Spleen (tissue), 11 donors: ENCODE results near the gene ZNF655. TPM values are rescaled to one million over a fixed set of nuclear protein-coding genes. Genes with fewer than 3 reads are reported as not detected.
A peak's percentile ranks its signal among the peaks of the same experiment; 100 is the strongest.

Source experiments
- DNase-seq: peaks from one replicate; pipeline ENCODE4 v3.0.0-alpha.2; 2020
- H3K27ac ChIP-seq, 8 donors: fragments of 200-600 bp; sonication (generic) in 7 of 8; 1 replicate in 4 of 8; 2 replicates in 4 of 8; pipeline versions ENCODE4 v1.5.0 to v1.8.0; 2016 to 2021; ENCODE audit warnings: inconsistent platforms in 4 of 8, mild to moderate bottlenecking in 4 of 8, moderate library complexity in 1 of 8
- H3K27me3 ChIP-seq, 7 donors: fragments of 200-600 bp; sonication (generic) in 6 of 7; replicated peaks in 1 of 7; 1 replicate in 4 of 7; 2 replicates in 3 of 7; pipeline versions ENCODE4 v1.5.0 to v1.8.0; 2016 to 2021; ENCODE audit warnings: inconsistent platforms in 3 of 7, mild to moderate bottlenecking in 1 of 7
- H3K36me3 ChIP-seq, 6 donors: fragments of 200-600 bp; sonication (generic) in 5 of 6; 1 replicate in 4 of 6; 2 replicates in 2 of 6; pipeline versions ENCODE4 v1.5.0 to v1.8.0; 2016 to 2021; ENCODE audit warnings: inconsistent platforms in 2 of 6
- H3K4me1 ChIP-seq, 6 donors: fragments of 200-600 bp; sonication (generic) in 5 of 6; 1 replicate in 3 of 6; 2 replicates in 3 of 6; pipeline versions ENCODE4 v1.5.0 to v1.8.0; 2016 to 2021; ENCODE audit warnings: inconsistent platforms in 3 of 6
- H3K4me3 ChIP-seq, 8 donors: fragments of 200-600 bp; sonication (generic) in 7 of 8; 1 replicate in 4 of 8; 2 replicates in 4 of 8; pipeline versions ENCODE4 v1.5.0 to v1.8.0; 2016 to 2021; ENCODE audit warnings: inconsistent platforms in 4 of 8, mild to moderate bottlenecking in 4 of 8, moderate library complexity in 2 of 8
- H3K9me3 ChIP-seq, 8 donors: fragments of 200-600 bp; sonication (generic) in 7 of 8; 1 replicate in 4 of 8; 2 replicates in 4 of 8; pipeline versions ENCODE4 v1.5.0 to v1.8.0; 2016 to 2021; ENCODE audit warnings: inconsistent platforms in 4 of 8
- POLR2A ChIP-seq, 3 donors: fragments of 450-650 bp; IDR thresholded peaks; one replicate each; pipeline ENCODE4 v1.5.1; 2017; ENCODE audit warnings: antibody characterized with exemption in 3 of 3, mild to moderate bottlenecking in 1 of 3
- POLR2AphosphoS5 ChIP-seq, 3 donors: sonication (generic); formaldehyde crosslinking; IDR thresholded peaks; one replicate each; pipeline ENCODE4 v1.5.1; 2017; ENCODE audit warnings: antibody characterized with exemption in 3 of 3
- WGBS, 5 donors: extraction: QIAGEN DNeasy Blood & Tissue Kit in 3 of 5; methylation state at CpG; one replicate each; pipeline versions ENCODE4 v1.1.5 to v1.1.7; 2013 to 2018; 5-methylcytosine and 5-hydroxymethylcytosine counted together
- intact Hi-C: fragments of 100-400 bp; cut with DNase I; formaldehyde crosslinking; loops from one replicate; pipeline ENCODE4 v1.15.0; 2023; ENCODE audit warnings: low total_unique reads
- polyA plus RNA-seq, 3 donors: library from polyadenylated mRNA; stranded (reverse); fragments of 200-250 nt; gene quantifications; one replicate each; pipeline ENCODE4 v1.2.1, GENCODE V29; 2013
- total RNA-seq, 7 donors: library from RNA; depleted of rRNA in 3 of 7; stranded (reverse); fragments of >200 nt in 3 of 7; fragmentation: NEBNext Ultra II Directional in 4 of 7; extraction: Animal tissue kit (Norgen Biotek cat#: 25700) in 4 of 7; gene quantifications; one replicate each; pipeline versions ENCODE4 v1.1.0 to v1.2.1, GENCODE V29; 2016 to 2021
- TF ChIP-seq, protein P1 (sequence below), 11 experiments: fragments of 200-600 bp in 7 of 11; fragments of 450-650 bp in 4 of 11; sonication (generic) in 4 of 11; IDR thresholded peaks in 8 of 11; conservative IDR thresholded peaks in 3 of 11; 1 replicate in 7 of 11; 2 replicates in 4 of 11; pipeline versions ENCODE4 v1.4.0 to v1.8.0; 2016 to 2021; ENCODE audit warnings: antibody characterized with exemption in 11 of 11, inconsistent platforms in 4 of 11, mild to moderate bottlenecking in 1 of 11
- donor health status: healthy with polysubstance abuse.
- donor health status: DM: no; HTN: no; CAD: no; lungs with moderate emphysema.
- donor health status: DM: no; HTN: no; CAD: no.
- donor health status: Bipolar disorder and iron deficiency.
- donor health status: healthy.
- donor health status: DM: no; HTN: no; CAD: no.
- donor health status: DM: yes; HTN: yes; CAD: no.

ZNF655 gene
- total and polyA plus RNA-seq, 10 donors: 34.5 to 176 (median 86.6) TPM

DNA sequence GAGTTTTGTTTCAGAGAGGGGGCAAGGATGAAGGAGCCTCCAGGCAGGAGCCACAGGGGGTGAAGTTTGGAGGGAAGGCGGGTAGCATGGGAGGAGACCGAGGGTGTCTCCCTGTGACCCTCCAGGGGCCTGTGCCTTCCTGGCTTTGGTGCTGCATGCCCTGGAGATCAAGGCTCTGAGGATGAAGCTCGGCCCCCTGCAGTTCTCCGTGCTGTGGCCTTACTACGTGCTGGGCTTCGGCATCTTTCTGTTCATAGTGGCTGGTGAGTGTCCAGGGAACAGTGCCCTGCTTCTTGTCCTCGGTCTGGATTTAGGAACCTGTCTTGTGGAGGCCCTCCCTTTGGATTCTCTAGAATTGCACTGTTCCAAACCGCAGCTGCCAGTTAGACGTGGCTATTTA lies 49.1 kb downstream of the ZNF655 start:
- DNase-seq: no peak
- TF ChIP-seq POLR2A (IDR thresholded peaks at IDR 0.05): no peak
- TF ChIP-seq, protein P1, sequence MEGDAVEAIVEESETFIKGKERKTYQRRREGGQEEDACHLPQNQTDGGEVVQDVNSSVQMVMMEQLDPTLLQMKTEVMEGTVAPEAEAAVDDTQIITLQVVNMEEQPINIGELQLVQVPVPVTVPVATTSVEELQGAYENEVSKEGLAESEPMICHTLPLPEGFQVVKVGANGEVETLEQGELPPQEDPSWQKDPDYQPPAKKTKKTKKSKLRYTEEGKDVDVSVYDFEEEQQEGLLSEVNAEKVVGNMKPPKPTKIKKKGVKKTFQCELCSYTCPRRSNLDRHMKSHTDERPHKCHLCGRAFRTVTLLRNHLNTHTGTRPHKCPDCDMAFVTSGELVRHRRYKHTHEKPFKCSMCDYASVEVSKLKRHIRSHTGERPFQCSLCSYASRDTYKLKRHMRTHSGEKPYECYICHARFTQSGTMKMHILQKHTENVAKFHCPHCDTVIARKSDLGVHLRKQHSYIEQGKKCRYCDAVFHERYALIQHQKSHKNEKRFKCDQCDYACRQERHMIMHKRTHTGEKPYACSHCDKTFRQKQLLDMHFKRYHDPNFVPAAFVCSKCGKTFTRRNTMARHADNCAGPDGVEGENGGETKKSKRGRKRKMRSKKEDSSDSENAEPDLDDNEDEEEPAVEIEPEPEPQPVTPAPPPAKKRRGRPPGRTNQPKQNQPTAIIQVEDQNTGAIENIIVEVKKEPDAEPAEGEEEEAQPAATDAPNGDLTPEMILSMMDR (IDR thresholded peaks at IDR 0.05 in 8 of 11, conservative IDR thresholded peaks at IDR 0.05 in 3 of 11): no peak
- no peak for TF ChIP-seq POLR2AphosphoS5 (IDR thresholded peaks at IDR 0.05)
- WGBS, 5 donors: 71 to 85% (median 82%) methylated on average over 8 to 9 of the region's 9 CpGs
- no peaks in the 10 kb centered on the region for H3K9me3 ChIP-seq
- intact Hi-C loops: no loop called here
- no peak overlapping the region for H3K27ac ChIP-seq
- no peaks in the 10 kb centered on the region for H3K27me3 ChIP-seq
- H3K4me3 ChIP-seq: no peak overlapping the region
- no peaks in the 10 kb centered on the region for H3K36me3 ChIP-seq
- no peaks in the 10 kb centered on the region for H3K4me1 ChIP-seq

DNA sequence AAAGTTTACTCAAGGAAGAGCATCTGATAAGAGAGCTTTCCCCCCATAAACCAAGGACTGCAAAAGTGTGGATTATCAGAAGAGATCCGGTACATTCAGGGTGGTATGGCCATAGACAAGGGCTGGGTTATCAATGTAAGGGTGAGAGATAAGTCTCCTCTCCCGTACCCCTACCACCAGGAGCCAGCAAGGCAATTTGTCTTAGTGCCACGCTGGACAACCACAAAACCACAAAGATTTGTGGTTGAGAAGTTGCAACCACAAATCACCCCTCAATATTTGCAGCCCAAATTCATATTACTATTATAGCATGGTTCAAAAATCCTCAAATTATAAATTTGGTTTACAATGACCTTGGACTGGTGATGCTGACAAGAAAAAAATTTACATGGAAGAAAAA lies 56.1 kb downstream of the ZNF655 start:
- no peaks in the 10 kb centered on the region for H3K9me3 ChIP-seq
- no peak for DNase-seq
- H3K4me3 ChIP-seq: no peak overlapping the region
- intact Hi-C loops: no loop called here
- 45 to 54% (median 51%) methylated on average over 3 of the region's 3 CpGs for WGBS, 5 donors
- no peaks in the 10 kb centered on the region for H3K27me3 ChIP-seq
- H3K27ac ChIP-seq: no peak overlapping the region
- H3K4me1 ChIP-seq: peaks cover 10 to 31% (median 24%) of the 10 kb centered on the region in 6 donors
- TF ChIP-seq, protein P1 (IDR thresholded peaks at IDR 0.05 in 8 of 11, conservative IDR thresholded peaks at IDR 0.05 in 3 of 11): no peak
- TF ChIP-seq POLR2AphosphoS5 (IDR thresholded peaks at IDR 0.05) (no peak), POLR2A (IDR thresholded peaks at IDR 0.05) (no peak)
- peaks cover 0 to 13% (median 11%) of the 10 kb centered on the region in 6 donors for H3K36me3 ChIP-seq

DNA sequence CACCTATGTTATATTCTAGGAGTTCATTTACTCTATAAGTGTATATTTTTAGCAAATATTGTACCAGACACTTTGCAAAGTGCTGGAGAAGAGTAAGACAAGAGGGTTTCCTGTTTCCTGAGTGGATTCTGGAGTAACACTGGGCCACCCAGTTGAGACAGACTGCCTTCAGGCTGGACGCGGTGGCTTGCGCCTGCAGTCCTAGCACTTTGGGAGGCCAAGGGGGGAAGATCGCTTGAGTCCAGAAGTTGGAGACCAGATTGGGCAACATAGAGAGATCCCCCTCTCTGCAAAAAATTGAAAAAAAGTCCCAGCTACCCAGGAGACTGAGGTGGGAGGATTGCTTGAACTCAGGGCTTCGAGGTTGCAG lies 57.5 kb downstream of the ZNF655 start:
- no peak for TF ChIP-seq POLR2AphosphoS5 (IDR thresholded peaks at IDR 0.05)
- TF ChIP-seq POLR2A (IDR thresholded peaks at IDR 0.05): no peak
- TF ChIP-seq, protein P1 (IDR thresholded peaks at IDR 0.05 in 8 of 11, conservative IDR thresholded peaks at IDR 0.05 in 3 of 11): no peak
- intact Hi-C loops: no loop called here

DNA sequence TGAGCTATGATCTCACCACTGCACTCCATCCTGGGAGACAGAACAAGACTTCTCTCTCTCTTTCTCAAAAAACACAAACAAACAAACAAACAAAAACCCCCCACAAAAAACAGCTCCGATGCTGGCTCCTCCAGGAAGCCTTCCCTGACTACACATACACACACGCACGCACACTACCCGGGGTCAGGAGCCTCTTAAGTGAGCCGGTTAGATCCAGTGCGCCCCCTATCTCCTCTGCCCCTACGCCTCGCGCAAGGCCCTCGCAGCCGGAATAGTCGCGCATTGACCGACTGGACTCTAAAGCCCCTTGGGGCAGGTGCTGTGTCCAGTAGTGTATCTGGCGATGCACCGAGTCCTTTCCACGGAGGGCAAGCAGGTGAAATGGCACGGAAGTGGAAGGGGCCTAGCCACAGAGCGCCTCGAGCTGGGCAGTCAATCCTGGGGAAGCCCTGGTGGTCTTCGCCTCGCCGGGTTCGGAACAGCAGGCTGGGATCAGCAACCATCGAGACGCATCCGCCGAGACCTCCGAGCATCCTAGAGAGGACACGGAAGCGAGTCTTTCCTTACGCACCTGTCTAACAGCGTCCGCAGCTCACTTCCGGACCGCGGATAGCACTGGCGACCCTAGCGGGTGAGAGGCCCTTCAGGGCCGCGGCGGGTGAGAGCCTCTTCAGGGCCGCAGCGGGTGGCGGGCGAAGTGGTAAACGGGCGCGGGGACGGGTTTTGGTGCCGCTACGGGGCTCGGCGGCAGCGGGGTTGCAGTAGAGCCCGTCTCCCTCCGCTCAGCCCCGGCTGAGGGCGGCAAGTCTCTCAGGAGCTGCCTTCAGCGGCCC lies 58.1 kb downstream of the ZNF655 start, which contains the start of gene ZSCAN25:
ZSCAN25 (plus strand) TSS at position 588 of the 833 bp plus-strand sequence. CDS start 2,661 bp downstream, outside the sequence.
- WGBS, 5 donors: 1 to 2% (median 1%) methylated on average over 25 to 60 of the region's 60 CpGs
- Histone ChIP-seq H3K27ac (peak within 1 kb of the TSS; percentile 76 to 95 (median 90)), H3K36me3 (peaks cover 2 to 34% (median 32%) of the 10 kb centered on the region in 6 donors), H3K9me3 (no peaks in the 10 kb centered on the region), H3K27me3 (no peaks in the 10 kb centered on the region), H3K4me3 (peak within 1 kb of the TSS; percentile 88 to 98 (median 96)), H3K4me1 (peaks cover 10 to 52% (median 25%) of the 10 kb centered on the region in 6 donors)
- intact Hi-C loops: no loop called here
- TF ChIP-seq, protein P1 (IDR thresholded peaks at IDR 0.05 in 8 of 11, conservative IDR thresholded peaks at IDR 0.05 in 3 of 11): peak in 7 of 11 experiments; percentile 21 to 48 (median 43)
- peak in 2 of 3 donors; percentile 16 to 19 for TF ChIP-seq POLR2A (IDR thresholded peaks at IDR 0.05)
- peak; percentile 90 to 93 (median 93) for TF ChIP-seq POLR2AphosphoS5 (IDR thresholded peaks at IDR 0.05)
- peak; percentile 96 for DNase-seq

More for the DNA sequence above, 57.5 kb downstream of the ZNF655 start:
- 64 to 89% (median 84%) methylated on average over 5 of the region's 5 CpGs for WGBS, 5 donors
- Histone ChIP-seq H3K27me3 (no peaks in the 10 kb centered on the region), H3K4me1 (peaks cover 10 to 46% (median 25%) of the 10 kb centered on the region in 6 donors), H3K9me3 (no peaks in the 10 kb centered on the region), H3K27ac (peak overlapping the region in 6 of 8 donors; percentile 83 to 95 (median 90)), H3K4me3 (peak overlapping the region in 7 of 8 donors; percentile 88 to 98 (median 95)), H3K36me3 (peaks cover 1 to 28% (median 26%) of the 10 kb centered on the region in 6 donors)
- DNase-seq: no peak
